Endometrial microvascular endothelial cells (primary cell): Measurements from ENCODE around the gene ARFRP1. TPM values are rescaled to one million over a fixed set of nuclear protein-coding genes. Genes with fewer than 3 reads are reported as not detected.
"Not testable (repeated sequence)": the region's sequence is repeated elsewhere in the genome, so short reads cannot be mapped to it uniquely, and the experiment has no call there.

ENCODE experiments used
- in situ Hi-C: cut with HindIII; loops from 2 replicates; pipeline ENCODE4 v1.10.0; 2017; ENCODE audit warnings: low sequenced_read_pairs, low pct_unique_long_range_greater_than_20kb; ENCODE audit errors: inconsistent ontology term
- total RNA-seq: library from RNA; depleted of rRNA; stranded (reverse); fragments of >200 nt; gene quantifications from one replicate; pipeline ENCODE4 v1.2.3, GENCODE V29; 2015; ENCODE audit errors: inconsistent ontology term

The ARFRP1 gene
- total RNA-seq, 1 donor from 2014 or later: 55.7 TPM

GRCh38 chr20:63663332-63664066 lies 44.3 kb downstream of the ARFRP1 start:
- in situ Hi-C loops: no loop called here

GRCh38 chr20:63662813-63663189 lies 45.0 kb downstream of the ARFRP1 start:
- in situ Hi-C loops: no loop called here

DNA sequence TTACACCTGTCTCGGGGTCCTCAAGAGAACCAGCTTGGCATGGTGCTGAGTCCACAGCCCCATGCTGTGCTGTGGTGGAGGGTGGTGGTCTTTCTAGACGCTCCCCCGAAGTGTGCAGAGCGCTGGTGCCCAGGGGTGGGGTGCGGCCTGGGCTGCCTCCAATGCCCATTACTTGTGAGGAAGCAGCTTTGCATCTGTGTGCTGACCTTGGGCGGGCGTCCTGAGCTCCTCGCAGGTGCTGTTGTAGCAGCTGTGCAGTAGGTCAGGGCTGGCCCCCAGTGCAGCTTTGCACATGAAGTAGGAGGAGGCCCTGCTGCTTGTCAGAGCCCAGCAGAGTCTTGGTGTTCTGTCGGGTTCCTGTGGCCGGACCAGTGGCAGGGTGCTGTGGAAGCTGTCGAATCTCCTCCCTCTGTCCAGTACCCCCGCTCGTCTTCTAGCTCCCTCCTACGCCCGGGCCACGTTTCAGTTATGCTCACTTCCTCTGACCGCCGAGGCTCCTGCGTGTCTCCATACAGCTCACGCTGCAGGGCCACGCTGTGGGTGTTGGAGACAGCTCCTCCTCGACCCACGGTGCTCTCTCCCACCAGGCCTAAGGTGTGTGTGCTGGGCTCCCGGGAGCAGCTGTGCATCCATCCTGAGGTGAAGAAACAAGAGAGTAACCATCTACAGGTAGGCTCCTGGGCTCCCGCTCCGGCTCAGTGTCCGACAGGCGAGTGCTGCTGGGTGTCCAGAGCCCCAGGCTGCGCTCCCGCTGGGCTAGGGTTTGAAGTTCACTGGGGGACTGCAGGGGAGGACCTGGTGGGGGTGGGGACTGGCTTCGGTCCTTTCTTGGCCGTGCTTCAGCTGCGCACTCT lies 45.6 kb downstream of the ARFRP1 start:
- in situ Hi-C loops: no loop called here

DNA sequence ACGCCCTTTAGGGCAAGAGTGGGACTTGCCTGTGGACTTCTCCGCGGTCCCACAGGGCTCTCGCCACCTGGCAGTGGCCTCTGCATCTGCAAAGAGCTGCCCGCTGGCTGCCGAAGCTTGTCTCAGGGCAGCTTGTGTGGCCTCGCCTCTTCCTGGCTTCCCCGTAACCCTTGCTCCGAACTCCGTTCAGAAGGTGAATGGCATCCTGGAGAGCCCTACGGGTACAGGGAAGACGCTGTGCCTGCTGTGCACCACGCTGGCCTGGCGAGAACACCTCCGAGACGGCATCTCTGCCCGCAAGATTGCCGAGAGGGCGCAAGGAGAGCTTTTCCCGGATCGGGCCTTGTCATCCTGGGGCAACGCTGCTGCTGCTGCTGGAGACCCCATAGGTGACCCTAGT lies 46.7 kb downstream of the ARFRP1 start:
- in situ Hi-C loops: no loop called here

- in situ Hi-C loops: no loop called here
These were observed 47.2 kb downstream of the ARFRP1 start for GRCh38 chr20:63660622-63661021.

- in situ Hi-C loops: not testable (repeated sequence)
These were observed 47.6 kb downstream of the ARFRP1 start for GRCh38 chr20:63660174-63660573.

- in situ Hi-C loops: no loop called here
These were observed 48.4 kb downstream of the ARFRP1 start for GRCh38 chr20:63659370-63659769.

- in situ Hi-C loops: no loop called here
These were observed 49.0 kb downstream of the ARFRP1 start for GRCh38 chr20:63658749-63659187.

DNA sequence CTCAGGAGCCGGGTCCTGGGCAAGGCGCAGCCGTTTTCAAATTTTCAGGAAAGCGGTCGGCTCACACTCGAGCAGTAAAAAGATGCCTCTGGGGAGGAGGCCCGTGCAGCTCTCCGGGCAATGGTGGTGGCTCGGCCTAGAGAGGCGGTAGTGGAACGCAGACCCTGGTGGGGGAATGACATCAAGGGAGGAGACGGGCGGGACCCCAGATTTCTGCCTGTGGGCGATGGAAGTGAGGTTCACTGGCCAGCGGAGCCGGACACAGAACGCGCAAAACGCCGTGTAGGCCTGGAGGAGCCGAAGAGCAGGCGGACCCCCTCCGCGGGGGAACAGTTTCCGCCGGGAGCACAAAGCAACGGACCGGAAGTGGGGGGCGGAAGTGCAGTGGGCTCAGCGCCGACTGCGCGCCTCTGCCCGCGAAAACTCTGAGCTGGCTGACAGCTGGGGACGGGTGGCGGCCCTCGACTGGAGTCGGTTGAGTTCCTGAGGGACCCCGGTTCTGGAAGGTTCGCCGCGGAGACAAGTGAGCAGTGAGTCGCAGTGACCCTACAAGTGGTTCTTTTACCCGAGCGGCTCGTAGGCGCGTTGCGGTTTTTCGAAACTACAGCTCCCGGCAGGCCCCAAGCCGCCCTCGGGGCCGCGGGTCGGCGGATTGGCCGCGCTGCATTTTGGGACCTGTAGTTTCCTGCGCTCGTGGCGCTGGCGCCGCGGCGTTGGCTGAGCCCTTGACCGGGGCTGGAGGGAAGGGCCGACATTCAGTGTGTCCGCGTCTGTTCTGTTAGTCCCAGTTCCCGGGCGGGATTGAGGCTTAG lies 49.6 kb downstream of the ARFRP1 start, which contains the start of gene RTEL1:
Gene RTEL1 (plus strand): TSS at position 376 of the 812 bp plus-strand sequence. CDS start 1,091 bp downstream, outside the sequence.
- in situ Hi-C loops: no loop called here

DNA sequence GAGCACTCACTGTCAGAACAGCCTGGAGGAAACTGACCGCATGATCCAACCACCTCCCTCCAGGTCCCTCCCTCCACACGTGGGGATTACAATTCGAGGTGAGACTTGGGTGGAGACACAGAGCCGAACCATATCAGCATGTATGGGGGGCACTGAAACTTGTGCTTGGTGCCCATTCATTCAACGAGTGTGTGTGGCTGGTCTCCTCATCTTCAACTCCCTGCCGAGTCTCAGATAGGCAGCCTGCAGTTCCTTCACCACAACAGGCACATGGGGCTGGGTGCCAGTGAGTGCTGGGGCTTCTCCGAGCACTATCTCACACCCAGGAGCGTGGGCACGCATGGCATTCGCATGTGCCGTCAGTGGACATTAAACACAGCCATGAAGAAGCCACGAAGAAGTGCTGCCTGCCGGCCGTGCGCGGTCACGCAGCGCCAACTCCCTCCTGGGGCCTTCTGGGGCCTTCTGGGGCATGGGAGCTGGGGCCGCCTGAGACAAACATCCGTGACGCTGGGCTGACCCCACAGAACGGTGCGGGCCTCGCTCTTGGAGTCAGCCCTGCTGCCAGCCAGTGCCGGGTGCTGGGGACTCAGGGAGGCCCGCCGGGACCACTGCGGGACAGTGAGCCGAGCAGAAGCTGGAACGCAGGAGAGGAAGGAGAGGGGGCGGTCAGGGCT lies 50.4 kb downstream of the ARFRP1 start:
- in situ Hi-C loops: no loop called here

DNA sequence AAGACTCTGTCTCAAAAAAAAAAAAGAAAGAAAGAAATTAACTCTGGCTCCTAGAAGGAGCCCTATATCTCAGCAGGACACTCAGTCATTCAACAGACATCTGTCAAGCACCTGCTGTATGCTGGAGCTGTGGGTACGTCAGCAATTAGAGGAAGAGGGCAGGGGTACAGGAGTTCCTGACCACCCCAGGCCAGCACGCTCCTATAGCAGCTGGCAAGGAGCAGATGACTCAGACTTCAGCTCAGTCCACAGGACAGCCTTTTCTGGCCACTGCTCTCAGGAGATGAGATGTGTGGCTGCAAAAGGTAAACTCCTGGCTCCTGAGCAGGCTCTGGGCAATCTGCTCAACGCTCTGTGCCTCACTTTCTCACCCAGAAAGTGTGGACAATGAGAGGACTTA lies 51.3 kb downstream of the ARFRP1 start:
- in situ Hi-C loops: no loop called here

DNA sequence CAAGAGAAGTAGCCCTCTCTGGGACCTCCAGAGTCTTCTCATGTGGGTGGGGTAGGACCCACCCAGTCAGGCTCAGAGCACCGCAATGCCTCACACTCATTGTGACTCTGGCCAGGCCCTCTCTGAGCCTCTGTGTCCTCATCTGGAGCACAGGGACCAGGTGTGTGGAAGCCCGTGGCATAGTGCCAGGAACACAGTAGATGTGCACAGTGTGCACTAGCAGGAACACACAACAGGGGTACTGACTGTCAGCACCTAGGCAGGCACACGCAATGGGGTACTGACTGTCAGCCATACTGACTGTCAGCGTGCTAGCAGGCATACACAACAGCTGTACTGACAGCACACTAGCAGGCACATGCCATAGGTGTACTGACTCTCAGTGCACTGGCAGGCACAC lies 52.5 kb downstream of the ARFRP1 start:
- in situ Hi-C loops: no loop called here

DNA sequence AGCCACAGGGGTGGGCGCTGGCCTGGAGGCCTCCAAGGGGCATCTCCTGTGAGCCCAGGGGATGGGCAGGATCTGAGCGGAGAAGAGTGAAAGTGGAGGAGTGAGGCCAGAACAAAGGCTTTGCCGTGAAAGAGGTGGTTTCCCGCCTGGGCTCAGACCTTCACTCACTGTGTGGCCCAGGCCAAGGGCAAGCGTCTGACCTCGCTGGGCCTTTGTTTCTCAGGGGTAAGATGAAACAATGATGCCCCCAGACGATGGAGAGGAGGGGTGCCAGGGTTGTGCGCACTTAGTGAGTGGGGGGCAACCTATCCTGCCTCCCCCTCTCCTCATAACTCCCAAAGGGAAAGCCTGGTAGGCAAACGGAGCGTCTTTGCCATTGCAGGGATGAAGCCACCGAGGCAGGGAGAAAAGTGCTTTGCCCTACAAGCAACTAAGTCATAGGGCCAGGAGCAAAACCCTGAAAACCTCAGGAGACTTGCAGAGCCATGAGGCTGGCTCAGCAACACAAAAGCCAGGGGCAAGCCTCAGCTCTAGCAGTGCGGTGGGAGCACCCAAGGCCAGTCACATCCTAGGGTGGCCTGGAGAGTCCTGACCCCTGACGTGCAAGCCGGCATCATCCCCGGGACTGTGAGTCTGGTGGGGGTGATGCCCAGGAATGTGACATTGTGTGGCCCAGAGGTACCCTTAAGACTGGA lies 53.7 kb downstream of the ARFRP1 start:
- in situ Hi-C loops: no loop called here

GRCh38 chr20:63653041-63653973 lies 54.5 kb downstream of the ARFRP1 start, which contains the start of gene STMN3:
Gene STMN3 (minus strand): TSS chr20:63653424. CDS start chr20:63653345, 79 bp downstream.
- in situ Hi-C loops: no loop called here

DNA sequence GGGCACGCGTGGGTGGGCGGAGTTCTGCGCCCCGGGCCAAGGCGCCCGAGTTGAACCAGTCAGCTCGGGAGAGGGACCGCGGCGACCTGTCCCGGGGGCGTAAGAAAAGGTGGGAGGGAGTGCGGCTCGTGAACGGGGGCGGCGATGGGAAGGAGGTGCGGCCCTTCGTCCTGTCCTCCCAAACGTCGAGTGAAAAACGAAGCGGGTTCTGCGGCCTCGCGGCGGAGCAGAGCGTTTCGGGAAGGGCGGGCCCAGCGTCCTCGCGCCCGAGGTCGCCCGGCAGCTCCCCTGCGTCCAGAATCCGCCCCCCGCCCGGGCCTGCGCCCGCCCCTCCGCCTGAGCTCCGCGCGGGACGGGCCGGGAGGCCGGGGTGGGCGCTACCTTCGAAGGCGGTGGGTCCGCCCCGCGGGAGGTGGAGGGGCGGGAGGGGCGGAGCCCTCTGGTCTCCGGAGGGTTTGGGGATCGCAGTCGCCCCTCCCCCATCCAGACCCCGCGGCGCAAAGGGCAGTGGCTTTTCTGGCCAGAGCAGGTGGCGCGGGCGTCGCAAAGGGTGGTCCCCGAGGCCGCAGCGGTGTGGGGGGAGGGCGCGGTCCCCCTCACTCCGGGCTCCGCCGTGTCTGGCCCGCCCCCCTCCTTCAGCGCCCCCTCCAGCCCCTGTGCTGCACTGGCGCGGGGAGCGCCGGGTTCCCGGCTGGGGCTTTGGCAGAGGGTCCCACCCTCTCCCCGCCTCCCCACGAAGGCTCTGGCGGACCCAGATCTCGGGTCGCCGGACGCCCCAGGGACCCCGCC lies 55.4 kb downstream of the ARFRP1 start:
- in situ Hi-C loops: no loop called here

- in situ Hi-C loops: no loop called here
These were observed 55.9 kb downstream of the ARFRP1 start for GRCh38 chr20:63651942-63652191.

DNA sequence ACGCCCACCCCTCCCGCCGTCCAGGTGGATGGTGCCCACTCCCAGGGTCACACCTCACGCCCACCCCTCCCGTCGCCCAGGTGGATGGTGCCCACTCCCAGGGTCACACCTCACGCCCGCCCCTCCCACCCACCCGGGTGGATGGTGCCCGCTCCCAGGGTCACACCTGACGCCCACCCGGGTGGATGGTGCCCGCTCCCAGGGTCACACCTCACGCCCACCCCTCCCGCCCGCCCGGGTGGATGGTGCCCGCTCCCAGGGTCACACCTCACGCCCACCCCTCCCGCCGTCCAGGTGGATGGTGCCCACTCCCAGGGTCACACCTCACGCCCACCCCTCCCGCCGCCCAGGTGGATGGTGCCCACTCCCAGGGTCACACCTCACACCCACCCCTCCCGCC lies 57.3 kb downstream of the ARFRP1 start:
- in situ Hi-C loops: not testable (repeated sequence)
